GM12891 (cell line): ENCODE results near the gene ICE1.

ENCODE experiments used
- POLR2A ChIP-seq: IDR thresholded peaks from 2 replicates; pipeline ENCODE4 v1.6.1; 2011; ENCODE audit warnings: low read depth, low read length, control low read depth
- POLR2AphosphoS5 ChIP-seq: IDR thresholded peaks from 2 replicates; pipeline ENCODE4 v1.6.1; 2011; ENCODE audit warnings: low read depth, low read length, control low read depth

DNA sequence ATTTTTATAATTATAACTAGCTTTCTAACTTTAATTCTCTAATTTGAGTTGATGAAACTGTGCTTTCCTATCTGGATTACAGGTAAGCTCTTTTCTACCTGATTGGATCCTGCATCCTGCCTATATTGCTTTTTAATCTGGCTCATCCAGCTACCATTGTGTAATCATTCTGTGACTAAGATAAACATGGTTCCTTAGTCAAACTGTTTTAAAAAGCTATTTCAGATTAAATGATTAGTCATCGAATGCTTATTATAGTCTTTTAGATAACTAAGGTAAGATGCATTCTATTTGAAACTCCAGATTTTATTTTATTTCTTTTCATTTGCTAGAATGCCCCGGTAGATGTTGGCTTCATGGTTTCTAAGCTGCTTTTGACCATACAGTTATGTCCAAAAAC is 50.7 kb downstream of the ICE1 start:
- TF ChIP-seq POLR2AphosphoS5 (no peak), POLR2A (no peak)
